PC-3 (cell line): ENCODE measurements around the gene PLCXD1. TPM values are rescaled to one million over a fixed set of nuclear protein-coding genes. Genes with fewer than 3 reads are reported as not detected.
"Not testable (repeated sequence)": the region's sequence is repeated elsewhere in the genome, so short reads cannot be mapped to it uniquely, and the experiment has no call there.

Source experiments
- ATAC-seq: fragments of 200-7000 bp; cut with Tn5 transposase; 2 replicates; pipeline ENCODE4 v1.9.1; 2020; ENCODE audit warnings: mild to moderate bottlenecking, moderate library complexity
- BruUV-seq: library from RNA; stranded (reverse); fragments of 400-500 nt; replicated peaks from 2 replicates; lab custom pipeline; 2021; lab: Mats Ljungman, UMichigan
- CTCF ChIA-PET: fragments of 300-600 bp; sonication (Branson Sonifier 250); formaldehyde crosslinking; loops from one replicate; lab custom pipeline; 2022; ENCODE audit warnings: antibody characterized with exemption; lab: Charles Lee
- POLR2A ChIA-PET: fragments of 300-600 bp; sonication (Branson Sonifier 250); formaldehyde crosslinking; loops from one replicate; lab custom pipeline; 2022; ENCODE audit warnings: antibody characterized with exemption; ENCODE audit not compliant: unreplicated experiment; lab: Charles Lee
- DNase-seq: peaks from one replicate; pipeline ENCODE4 v3.0.0-alpha.2; 2015
- H2AFZ ChIP-seq: fragments of 300-600 bp; sonication (generic); 2 replicates; pipeline ENCODE4 v1.6.0; 2016; ENCODE audit warnings: antibody characterized with exemption, low read length
- H3F3A ChIP-seq: fragments of 300-600 bp; sonication (generic); one replicate; pipeline ENCODE4 v1.6.0; 2017; ENCODE audit warnings: antibody characterized with exemption, low read length, control low read depth, mild to moderate bottlenecking; ENCODE audit not compliant: unreplicated experiment
- H3K27ac ChIP-seq: fragments of 300-600 bp; sonication (generic); 2 replicates; pipeline ENCODE4 v1.5.1; 2016; ENCODE audit warnings: mild to moderate bottlenecking, low read length
- H3K27me3 ChIP-seq: fragments of 300-600 bp; sonication (generic); 2 replicates; pipeline ENCODE4 v1.6.1; 2016; ENCODE audit warnings: low read length, mixed read lengths
- H3K36me3 ChIP-seq: fragments of 300-600 bp; sonication (generic); 2 replicates; pipeline ENCODE4 v1.6.1; 2016; ENCODE audit warnings: low read depth, mixed run types, low read length, mixed read lengths
- H3K4me1 ChIP-seq: fragments of 300-600 bp; sonication (generic); 2 replicates; pipeline ENCODE4 v1.5.1; 2016; ENCODE audit warnings: low read length; ENCODE audit not compliant: insufficient read depth
- H3K4me2 ChIP-seq: fragments of 300-600 bp; sonication (generic); 2 replicates; pipeline ENCODE4 v1.6.0; 2016; ENCODE audit warnings: low read length
- H3K4me3 ChIP-seq: fragments of 300-600 bp; sonication (generic); 2 replicates; pipeline ENCODE4 v1.5.1; 2016; ENCODE audit warnings: mild to moderate bottlenecking, low read length, mixed read lengths
- H3K79me2 ChIP-seq: fragments of 300-600 bp; sonication (generic); 2 replicates; pipeline ENCODE4 v1.6.1; 2017; ENCODE audit warnings: low read length, mixed read lengths
- H3K9ac ChIP-seq: fragments of 300-600 bp; sonication (generic); 2 replicates; pipeline ENCODE4 v1.6.0; 2016; ENCODE audit warnings: mild to moderate bottlenecking, low read length
- H3K9me2 ChIP-seq: fragments of 300-600 bp; sonication (generic); replicated peaks from 2 replicates; pipeline ENCODE4 v1.6.1; 2016; ENCODE audit warnings: mixed run types, low read length, mixed read lengths
- H3K9me3 ChIP-seq: fragments of 300-600 bp; sonication (generic); 2 replicates; pipeline ENCODE4 v1.6.1; 2016; ENCODE audit warnings: low read length, mixed read lengths
- H4K20me1 ChIP-seq: fragments of 300-600 bp; sonication (generic); 2 replicates; pipeline ENCODE4 v1.6.1; 2016; ENCODE audit warnings: low read length, mixed read lengths
- CTCF ChIP-seq: fragments of 300-600 bp; sonication (generic); conservative IDR thresholded peaks from 2 replicates; pipeline ENCODE4 v1.5.1; 2017; ENCODE audit warnings: antibody characterized with exemption, low read depth, mild to moderate bottlenecking, low read length
- EZH2 ChIP-seq: fragments of 300-600 bp; sonication (generic); IDR thresholded peaks from one replicate; pipeline ENCODE4 v1.6.1; 2017; ENCODE audit warnings: antibody characterized with exemption, mild to moderate bottlenecking, low read length; ENCODE audit not compliant: unreplicated experiment
- EZH2phosphoT487 ChIP-seq: fragments of 300-600 bp; sonication (generic); IDR thresholded peaks from 2 replicates; pipeline ENCODE4 v1.6.1; 2018; ENCODE audit warnings: mild to moderate bottlenecking, antibody characterized with exemption, low read length, borderline replicate concordance
- intact Hi-C: fragments of 100-400 bp; cut with micrococcal nuclease; formaldehyde crosslinking; loops from 2 replicates; pipeline ENCODE4 v1.9.0; 2023
- total RNA-seq: library from RNA; depleted of rRNA; stranded (reverse); fragments of >200 nt; gene quantifications from 2 replicates; pipeline ENCODE4 v1.2.3, GENCODE V29; 2014

Gene PLCXD1
- total RNA-seq, 1 experiment from 2014 or later = 25.7 TPM

GRCh38 chrX:350148-350533 lies 69.0 kb downstream of the PLCXD1 start:
- no peaks in the 10 kb centered on the region for H4K20me1 ChIP-seq
- H3K36me3 ChIP-seq = no peaks in the 10 kb centered on the region
- H3K9me3 ChIP-seq = no peaks in the 10 kb centered on the region
- H3F3A ChIP-seq = no peaks in the 10 kb centered on the region
- H3K27ac ChIP-seq = no peak overlapping the region
- no peak overlapping the region for H3K9ac ChIP-seq
- H2AFZ ChIP-seq = no peak overlapping the region
- TF ChIP-seq EZH2phosphoT487 = no peak
- TF ChIP-seq CTCF = no peak
- TF ChIP-seq EZH2 = no peak
- H3K4me3 ChIP-seq = no peak overlapping the region
- no peaks in the 10 kb centered on the region for H3K27me3 ChIP-seq
- H3K4me1 ChIP-seq = no peaks in the 10 kb centered on the region
- no TSS peak for BruUV-seq
- DNase-seq (no peak), ATAC-seq (no peak)
- H3K79me2 ChIP-seq = no peaks in the 10 kb centered on the region
- CTCF ChIA-PET = no interaction called here
- POLR2A ChIA-PET = no interaction called here
- H3K4me2 ChIP-seq = no peak overlapping the region
- no peaks in the 10 kb centered on the region for H3K9me2 ChIP-seq
- intact Hi-C loops = no loop called here

- DNase-seq (no peak), ATAC-seq (no peak)
- no peaks in the 10 kb centered on the region for H3K27me3 ChIP-seq
- no peaks in the 10 kb centered on the region for H3K9me3 ChIP-seq
- H3K4me1 ChIP-seq = no peaks in the 10 kb centered on the region
- H3K9ac ChIP-seq = no peak overlapping the region
- no peak overlapping the region for H3K27ac ChIP-seq
- intact Hi-C loops = no loop called here
- no peaks in the 10 kb centered on the region for H4K20me1 ChIP-seq
- no peak overlapping the region for H2AFZ ChIP-seq
- H3K9me2 ChIP-seq = no peaks in the 10 kb centered on the region
- H3K79me2 ChIP-seq = 0 out of 2 replicates have a peak, but pooled peaks cover 3% of the 10 kb centered on the region
- no TSS peak for BruUV-seq
- TF ChIP-seq CTCF = no peak
- no peak for TF ChIP-seq EZH2
- no peaks in the 10 kb centered on the region for H3F3A ChIP-seq
- no peak overlapping the region for H3K4me3 ChIP-seq
- POLR2A ChIA-PET = no interaction called here
- no peaks in the 10 kb centered on the region for H3K36me3 ChIP-seq
- CTCF ChIA-PET = no interaction called here
- H3K4me2 ChIP-seq = no peak overlapping the region
Measured at GRCh38 chrX:350534-351323, 69.5 kb downstream of the PLCXD1 start.

GRCh38 chrX:351324-351641 lies 70.1 kb downstream of the PLCXD1 start:
- H3K4me1 ChIP-seq, H4K20me1 ChIP-seq, POLR2A ChIA-PET, H3K9ac ChIP-seq, H3K4me2 ChIP-seq, DNase-seq, H3K9me3 ChIP-seq, H2AFZ ChIP-seq, H3K27me3 ChIP-seq, ATAC-seq, CTCF ChIA-PET, intact Hi-C loops, H3F3A ChIP-seq, H3K79me2 ChIP-seq, H3K36me3 ChIP-seq, H3K4me3 ChIP-seq, H3K27ac ChIP-seq, BruUV-seq, H3K9me2 ChIP-seq: not testable (repeated sequence)
